ENCODE measurements around the gene SMS. TPM values are rescaled to one million over a fixed set of nuclear protein-coding genes. Genes with fewer than 3 reads are reported as not detected.

The SMS gene
- total and polyA plus RNA-seq, 2 of the 4 experiments (the other 2 are of a cell fraction) = 176 to 230 TPM

DNA sequence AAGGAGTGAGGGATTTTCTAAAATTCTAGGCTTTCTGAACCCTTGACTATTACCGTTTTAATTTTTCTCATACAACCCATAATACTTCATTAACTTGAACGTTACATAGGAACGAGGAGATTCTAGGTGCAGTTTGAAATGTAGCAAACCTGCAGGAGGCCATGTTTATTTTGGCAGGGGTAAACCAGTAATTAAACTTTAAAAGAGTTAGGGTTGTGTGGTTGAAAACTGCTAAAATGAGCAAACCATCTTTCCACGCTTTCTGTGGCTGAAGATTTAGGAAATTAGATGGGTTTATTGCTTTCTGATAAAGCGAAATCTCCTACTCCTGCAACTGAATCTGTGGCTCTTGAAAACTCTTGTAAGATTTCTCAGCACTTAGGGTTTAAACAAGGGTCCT is 93.3 kb downstream of the SMS start:
- H2BK20ac ChIP-seq (ENCODE audit: low read depth, low read length) = no peak overlapping the region
- no peak overlapping the region for H2AFZ ChIP-seq (replicated peaks; ENCODE audit: low read length, poor library complexity)
- H3K14ac ChIP-seq (replicated peaks; ENCODE audit: low read depth, low read length) = no peak overlapping the region
- H3K4me2 ChIP-seq (ENCODE audit: low read depth, low read length) = no peak overlapping the region
- H3K36me3 ChIP-seq (ENCODE audit: control insufficient read depth, insufficient read depth, low read length) = no peaks in the 10 kb centered on the region
- intact Hi-C loops (cut with micrococcal nuclease) (no loop called here), in situ Hi-C loops (cut with MboI; ENCODE audit: low sequenced_read_pairs) (no loop called here), dilution Hi-C loops (cut with HindIII; ENCODE audit: low sequenced_read_pairs, unreplicated experiment) (no loop called here)
- BruUV-seq (replicated peaks) = no TSS peak
- no peaks in the 10 kb centered on the region for H3K27me3 ChIP-seq (ENCODE audit: control insufficient read depth, insufficient read depth, low read length)
- CTCF ChIA-PET = no interaction called here
- no peak overlapping the region for H2BK5ac ChIP-seq (ENCODE audit: low read depth, low read length, poor library complexity, severe bottlenecking)
- H3K4me3 ChIP-seq (ENCODE audit: insufficient read depth, low read depth, low read length) = no peak overlapping the region
- H4K91ac ChIP-seq (ENCODE audit: insufficient read depth, low read depth, low read length) = no peak overlapping the region
- no peak overlapping the region for H2BK15ac ChIP-seq (ENCODE audit: low read depth, low read length)
- no peak for ATAC-seq (ENCODE audit: low read depth)
- H3K9me3 ChIP-seq (ENCODE audit: control insufficient read depth, insufficient read depth, low read length) = no peaks in the 10 kb centered on the region
- H4K20me1 ChIP-seq (ENCODE audit: insufficient read depth, low read length) = no peaks in the 10 kb centered on the region
- no peak overlapping the region for H4K5ac ChIP-seq (ENCODE audit: low read depth, low read length)
- H3K27ac ChIP-seq (ENCODE audit: insufficient read depth, low read length) = no peak overlapping the region
- no peak for DNase-seq
- H3K23ac ChIP-seq (ENCODE audit: low read depth, low read length) = no peak overlapping the region
- no peak overlapping the region for H3K18ac ChIP-seq (ENCODE audit: low read depth, low read length)
- POLR2A ChIA-PET (ENCODE audit: unreplicated experiment) = no interaction called here
- H2BK120ac ChIP-seq (ENCODE audit: low read depth, low read length) = no peak overlapping the region
- WGBS, 2 experiments (ENCODE audit: extremely low coverage in 2 of 2, insufficient read length in 1 of 2) = no CpG with 5 or more reads among the region's 5 CpGs
- no peak overlapping the region for H2AK9ac ChIP-seq (replicated peaks; ENCODE audit: low read depth, low read length, poor library complexity)
- H3K56ac ChIP-seq (ENCODE audit: extremely low read depth, insufficient read depth, low read length) = no peak overlapping the region
- H3K9me1 ChIP-seq (ENCODE audit: insufficient read depth, low read length) = no peaks in the 10 kb centered on the region
- no peak overlapping the region for H4K8ac ChIP-seq (ENCODE audit: low read depth in 2 of 2, low read length in 2 of 2)
- no peaks in the 10 kb centered on the region for H3K79me1 ChIP-seq (ENCODE audit: low read depth in 1 of 2, low read length in 2 of 2)
- TF ChIP-seq RFX5 (IDR thresholded peaks at IDR 0.05; ENCODE audit: low read depth, low read length) (no peak), FOS (IDR thresholded peaks at IDR 0.05; ENCODE audit: low read depth, low read length) (no peak), SMC3 (IDR thresholded peaks at IDR 0.05; ENCODE audit: low read depth, low read length) (no peak), MAZ (IDR thresholded peaks at IDR 0.05; ENCODE audit: borderline replicate concordance, low read depth, low read length) (no peak), RCOR1 (IDR thresholded peaks at IDR 0.05; ENCODE audit: insufficient replicate concordance, low read length) (no peak), POLR2A (IDR thresholded peaks at IDR 0.05; ENCODE audit: low read depth, low read length) (no peak), BHLHE40 (IDR thresholded peaks at IDR 0.05; ENCODE audit: low read depth, low read length) (no peak), CHD1 (IDR thresholded peaks at IDR 0.05; ENCODE audit: low read depth, low read length) (no peak), MXI1 (IDR thresholded peaks at IDR 0.05; ENCODE audit: borderline replicate concordance, low read depth, low read length) (no peak), RAD21 (IDR thresholded peaks at IDR 0.05; ENCODE audit: low read length) (no peak), NFE2L2 (IDR thresholded peaks at IDR 0.05; ENCODE audit: low read depth, low read length) (no peak)
- TF ChIP-seq, protein P1, sequence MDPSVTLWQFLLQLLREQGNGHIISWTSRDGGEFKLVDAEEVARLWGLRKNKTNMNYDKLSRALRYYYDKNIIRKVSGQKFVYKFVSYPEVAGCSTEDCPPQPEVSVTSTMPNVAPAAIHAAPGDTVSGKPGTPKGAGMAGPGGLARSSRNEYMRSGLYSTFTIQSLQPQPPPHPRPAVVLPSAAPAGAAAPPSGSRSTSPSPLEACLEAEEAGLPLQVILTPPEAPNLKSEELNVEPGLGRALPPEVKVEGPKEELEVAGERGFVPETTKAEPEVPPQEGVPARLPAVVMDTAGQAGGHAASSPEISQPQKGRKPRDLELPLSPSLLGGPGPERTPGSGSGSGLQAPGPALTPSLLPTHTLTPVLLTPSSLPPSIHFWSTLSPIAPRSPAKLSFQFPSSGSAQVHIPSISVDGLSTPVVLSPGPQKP (IDR thresholded peaks at IDR 0.05; ENCODE audit: borderline replicate concordance, low read depth, low read length) = no peak
- TF ChIP-seq, protein P2, sequence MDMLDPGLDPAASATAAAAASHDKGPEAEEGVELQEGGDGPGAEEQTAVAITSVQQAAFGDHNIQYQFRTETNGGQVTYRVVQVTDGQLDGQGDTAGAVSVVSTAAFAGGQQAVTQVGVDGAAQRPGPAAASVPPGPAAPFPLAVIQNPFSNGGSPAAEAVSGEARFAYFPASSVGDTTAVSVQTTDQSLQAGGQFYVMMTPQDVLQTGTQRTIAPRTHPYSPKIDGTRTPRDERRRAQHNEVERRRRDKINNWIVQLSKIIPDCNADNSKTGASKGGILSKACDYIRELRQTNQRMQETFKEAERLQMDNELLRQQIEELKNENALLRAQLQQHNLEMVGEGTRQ (IDR thresholded peaks at IDR 0.05; ENCODE audit: low read depth, low read length) = no peak
- H3K4me1 ChIP-seq (ENCODE audit: control insufficient read depth, insufficient read depth, low read length) = no peaks in the 10 kb centered on the region
- no peak overlapping the region for H3K9ac ChIP-seq (ENCODE audit: low read depth, low read length)
- no peak overlapping the region for H3K4ac ChIP-seq (ENCODE audit: low read depth, low read length)
- H2AK5ac ChIP-seq (ENCODE audit: low read depth, low read length) = no peak overlapping the region
